ENCODE data around the gene UROD.

DNA sequence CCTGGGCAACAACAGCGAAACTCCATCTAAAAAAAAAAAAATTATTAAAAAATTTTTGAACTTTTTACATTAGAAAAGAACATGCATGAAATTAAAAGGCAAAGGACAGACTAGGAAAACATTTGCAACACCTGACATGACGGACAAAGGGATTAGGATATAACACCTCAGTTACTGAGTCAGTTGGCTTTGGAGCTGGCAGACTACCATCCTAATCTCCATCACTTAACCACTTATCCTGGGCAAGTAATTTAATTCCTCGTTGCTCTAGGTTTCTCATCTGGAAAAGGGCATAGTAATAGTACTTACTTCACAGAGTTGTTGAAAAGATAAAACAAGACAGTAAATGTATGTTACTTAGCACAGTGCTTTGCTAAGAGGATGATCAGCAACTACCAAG lies 12.8 kb upstream of the UROD start:
- TF ChIP-seq, protein P1, sequence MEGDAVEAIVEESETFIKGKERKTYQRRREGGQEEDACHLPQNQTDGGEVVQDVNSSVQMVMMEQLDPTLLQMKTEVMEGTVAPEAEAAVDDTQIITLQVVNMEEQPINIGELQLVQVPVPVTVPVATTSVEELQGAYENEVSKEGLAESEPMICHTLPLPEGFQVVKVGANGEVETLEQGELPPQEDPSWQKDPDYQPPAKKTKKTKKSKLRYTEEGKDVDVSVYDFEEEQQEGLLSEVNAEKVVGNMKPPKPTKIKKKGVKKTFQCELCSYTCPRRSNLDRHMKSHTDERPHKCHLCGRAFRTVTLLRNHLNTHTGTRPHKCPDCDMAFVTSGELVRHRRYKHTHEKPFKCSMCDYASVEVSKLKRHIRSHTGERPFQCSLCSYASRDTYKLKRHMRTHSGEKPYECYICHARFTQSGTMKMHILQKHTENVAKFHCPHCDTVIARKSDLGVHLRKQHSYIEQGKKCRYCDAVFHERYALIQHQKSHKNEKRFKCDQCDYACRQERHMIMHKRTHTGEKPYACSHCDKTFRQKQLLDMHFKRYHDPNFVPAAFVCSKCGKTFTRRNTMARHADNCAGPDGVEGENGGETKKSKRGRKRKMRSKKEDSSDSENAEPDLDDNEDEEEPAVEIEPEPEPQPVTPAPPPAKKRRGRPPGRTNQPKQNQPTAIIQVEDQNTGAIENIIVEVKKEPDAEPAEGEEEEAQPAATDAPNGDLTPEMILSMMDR (IDR thresholded peaks at IDR 0.05) = no peak
- no peak for TF ChIP-seq POLR2A (IDR thresholded peaks at IDR 0.05)
